Lower leg skin (tissue), 3 donors: ENCODE results near the gene PRC1.

Experiments used
- POLR2A ChIP-seq, 2 donors: fragments of 450-650 bp; IDR thresholded peaks; one replicate each; pipeline ENCODE4 v1.6.1; 2016 to 2017; ENCODE audit warnings: antibody characterized with exemption in 2 of 2, mild to moderate bottlenecking in 1 of 2, moderate library complexity in 1 of 2
- TF ChIP-seq, protein P1 (sequence below), 3 donors: fragments of 450-650 bp; IDR thresholded peaks; one replicate each; pipeline ENCODE4 v1.5.1; 2016; ENCODE audit warnings: antibody characterized with exemption in 3 of 3, mild to moderate bottlenecking in 3 of 3, moderate library complexity in 2 of 3

GRCh38 chr15:91018158-91018557 lies 23.8 kb upstream of the PRC1 start:
- TF ChIP-seq POLR2A (IDR thresholded peaks at IDR 0.05), result no peak
- TF ChIP-seq, protein P1, sequence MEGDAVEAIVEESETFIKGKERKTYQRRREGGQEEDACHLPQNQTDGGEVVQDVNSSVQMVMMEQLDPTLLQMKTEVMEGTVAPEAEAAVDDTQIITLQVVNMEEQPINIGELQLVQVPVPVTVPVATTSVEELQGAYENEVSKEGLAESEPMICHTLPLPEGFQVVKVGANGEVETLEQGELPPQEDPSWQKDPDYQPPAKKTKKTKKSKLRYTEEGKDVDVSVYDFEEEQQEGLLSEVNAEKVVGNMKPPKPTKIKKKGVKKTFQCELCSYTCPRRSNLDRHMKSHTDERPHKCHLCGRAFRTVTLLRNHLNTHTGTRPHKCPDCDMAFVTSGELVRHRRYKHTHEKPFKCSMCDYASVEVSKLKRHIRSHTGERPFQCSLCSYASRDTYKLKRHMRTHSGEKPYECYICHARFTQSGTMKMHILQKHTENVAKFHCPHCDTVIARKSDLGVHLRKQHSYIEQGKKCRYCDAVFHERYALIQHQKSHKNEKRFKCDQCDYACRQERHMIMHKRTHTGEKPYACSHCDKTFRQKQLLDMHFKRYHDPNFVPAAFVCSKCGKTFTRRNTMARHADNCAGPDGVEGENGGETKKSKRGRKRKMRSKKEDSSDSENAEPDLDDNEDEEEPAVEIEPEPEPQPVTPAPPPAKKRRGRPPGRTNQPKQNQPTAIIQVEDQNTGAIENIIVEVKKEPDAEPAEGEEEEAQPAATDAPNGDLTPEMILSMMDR (IDR thresholded peaks at IDR 0.05), result no peak
